Dedifferentiated amniotic fluid mesenchymal stem cell (primary cell): Measurements from ENCODE around the gene TNFRSF18.
"Not testable (repeated sequence)": the region's sequence is repeated elsewhere in the genome, so short reads cannot be mapped to it uniquely, and the experiment has no call there.

ENCODE experiments used
- DNase-seq: peaks from one replicate; pipeline ENCODE4 v3.0.0-alpha.2; 2016; ENCODE audit errors: extremely low spot score

Gene TNFRSF18

DNA sequence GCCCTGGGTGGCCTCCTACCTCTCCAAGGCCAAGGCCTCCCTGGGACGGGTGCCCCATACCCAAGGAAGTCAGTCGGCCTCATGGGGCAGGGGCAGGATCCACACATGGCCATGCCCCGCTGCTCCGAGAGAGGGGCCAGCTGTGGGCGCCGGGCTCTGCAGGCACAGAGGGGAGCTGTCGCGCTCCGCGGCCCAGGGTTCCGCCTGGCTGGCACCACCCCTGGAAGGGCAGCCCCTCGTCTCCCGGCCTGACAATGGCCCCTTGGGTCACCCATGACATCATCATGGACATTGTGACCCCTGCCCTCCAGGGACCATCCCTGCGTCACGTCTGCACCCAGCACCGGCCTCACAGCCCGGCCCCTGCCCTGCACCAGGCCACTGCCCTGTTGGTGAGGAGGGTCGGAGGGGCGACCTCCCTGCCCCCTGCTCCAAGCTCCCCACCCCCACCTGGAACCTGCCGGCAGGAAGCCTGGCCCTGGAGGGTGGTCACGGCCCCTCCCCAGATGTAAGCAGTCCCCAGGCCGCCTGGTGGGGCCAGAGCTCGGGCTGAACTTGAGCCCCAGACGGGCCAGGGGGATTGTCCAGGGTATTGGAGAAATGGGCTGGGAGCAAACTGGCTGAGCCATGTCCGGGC, 26.9 kb downstream of the TNFRSF18 start:
- DNase-seq, result no peak

- DNase-seq, result no peak
Measured at GRCh38 chr1:1178794-1179331, 27.5 kb downstream of the TNFRSF18 start.

- DNase-seq, result no peak
Measured at GRCh38 chr1:1177452-1178206, 28.8 kb downstream of the TNFRSF18 start.

DNA sequence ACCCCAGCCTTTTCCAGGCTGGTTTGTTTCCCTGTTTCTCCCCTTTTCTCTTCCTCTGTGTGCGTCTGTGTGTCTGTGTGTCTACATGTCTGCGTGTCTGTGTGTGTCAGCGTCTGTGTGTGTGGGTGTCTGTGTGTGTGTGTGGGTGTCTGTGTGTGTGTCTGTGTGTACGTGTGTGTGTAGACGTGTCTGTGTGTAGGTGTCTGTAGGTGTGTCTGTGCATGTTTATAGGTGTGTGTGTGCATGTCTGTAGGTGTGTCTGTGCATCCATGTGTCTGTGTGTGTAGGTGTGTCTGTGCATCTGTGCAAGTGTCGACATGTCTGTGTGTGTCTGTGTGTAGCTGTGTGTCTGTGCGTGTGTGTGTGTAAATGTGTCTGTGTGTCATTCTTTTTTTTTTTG, 29.5 kb downstream of the TNFRSF18 start:
- no peak for DNase-seq

DNA sequence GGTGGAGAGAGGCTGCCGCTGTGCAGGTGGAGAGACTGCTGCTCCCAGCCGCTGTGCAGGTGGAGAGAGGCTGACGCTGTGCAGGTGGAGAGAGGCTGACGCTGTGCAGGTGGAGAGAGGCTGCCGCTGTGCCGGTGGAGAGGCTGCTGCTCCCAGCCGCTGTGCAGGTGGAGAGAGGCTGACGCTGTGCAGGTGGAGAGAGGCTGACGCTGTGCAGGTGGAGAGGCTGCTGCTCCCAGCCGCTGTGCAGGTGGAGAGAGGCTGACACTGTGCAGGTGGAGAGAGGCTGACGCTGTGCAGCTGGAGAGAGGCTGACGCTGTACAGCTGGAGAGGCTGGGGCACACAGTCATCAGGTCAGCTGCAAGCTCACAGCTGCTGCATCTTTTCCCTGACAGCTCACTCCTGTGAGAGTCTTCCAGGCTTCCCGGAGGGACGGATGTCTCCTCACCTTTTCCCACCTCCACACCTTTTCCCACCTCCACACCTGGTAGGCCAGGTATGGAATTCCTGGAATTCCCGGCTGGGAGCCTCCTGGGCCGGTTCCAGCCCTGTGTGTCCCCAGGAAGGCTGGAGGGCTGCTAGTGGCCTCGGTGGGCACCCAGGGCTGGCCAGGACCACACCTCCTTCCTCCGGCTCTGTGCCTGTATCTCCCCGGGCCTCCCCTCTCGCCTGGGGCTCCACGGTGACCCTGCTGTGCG, 30.2 kb downstream of the TNFRSF18 start:
- not testable (repeated sequence) for DNase-seq

GRCh38 chr1:1175221-1176062, 30.9 kb downstream of the TNFRSF18 start:
- DNase-seq, result no peak

DNA sequence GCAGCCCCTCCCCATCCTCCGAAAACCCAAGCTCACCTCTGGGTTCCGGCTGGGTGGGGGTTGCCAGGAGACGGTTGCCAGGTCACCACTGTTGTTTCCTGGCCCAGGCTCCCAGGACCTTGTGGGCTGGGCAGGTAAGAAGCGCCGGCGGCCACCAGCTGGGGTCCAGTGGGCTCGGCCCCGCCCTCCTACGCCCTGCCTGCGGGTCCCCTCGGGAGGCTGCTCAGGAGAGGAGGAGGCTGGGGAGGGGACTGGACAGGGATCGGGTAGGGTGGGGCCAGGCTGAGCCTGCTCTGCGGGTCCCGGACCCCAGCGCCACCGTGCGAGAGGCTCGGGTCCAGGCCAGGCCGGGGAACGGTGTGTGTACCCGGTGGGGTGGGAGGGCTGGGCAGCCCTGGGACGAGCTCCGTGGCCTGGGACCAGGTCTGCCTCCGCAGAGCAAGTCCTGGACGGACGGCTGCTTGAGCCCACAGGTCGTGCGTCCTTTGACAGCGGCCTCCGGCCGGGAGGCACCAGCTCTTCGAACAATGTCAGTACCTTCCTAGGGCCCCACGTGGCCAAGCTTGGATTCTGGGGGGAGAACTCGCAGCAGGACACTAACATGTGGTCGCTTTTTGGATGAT, 32.5 kb downstream of the TNFRSF18 start, which contains the start of gene TTLL10:
Gene TTLL10, plus strand, starts transcription at position 88 of the 623 bp plus-strand sequence. CDS start 5,336 bp downstream, outside the sequence.
- DNase-seq, result no peak

- no peak for DNase-seq
Measured at GRCh38 chr1:1173061-1173792, 33.2 kb downstream of the TNFRSF18 start.

DNA sequence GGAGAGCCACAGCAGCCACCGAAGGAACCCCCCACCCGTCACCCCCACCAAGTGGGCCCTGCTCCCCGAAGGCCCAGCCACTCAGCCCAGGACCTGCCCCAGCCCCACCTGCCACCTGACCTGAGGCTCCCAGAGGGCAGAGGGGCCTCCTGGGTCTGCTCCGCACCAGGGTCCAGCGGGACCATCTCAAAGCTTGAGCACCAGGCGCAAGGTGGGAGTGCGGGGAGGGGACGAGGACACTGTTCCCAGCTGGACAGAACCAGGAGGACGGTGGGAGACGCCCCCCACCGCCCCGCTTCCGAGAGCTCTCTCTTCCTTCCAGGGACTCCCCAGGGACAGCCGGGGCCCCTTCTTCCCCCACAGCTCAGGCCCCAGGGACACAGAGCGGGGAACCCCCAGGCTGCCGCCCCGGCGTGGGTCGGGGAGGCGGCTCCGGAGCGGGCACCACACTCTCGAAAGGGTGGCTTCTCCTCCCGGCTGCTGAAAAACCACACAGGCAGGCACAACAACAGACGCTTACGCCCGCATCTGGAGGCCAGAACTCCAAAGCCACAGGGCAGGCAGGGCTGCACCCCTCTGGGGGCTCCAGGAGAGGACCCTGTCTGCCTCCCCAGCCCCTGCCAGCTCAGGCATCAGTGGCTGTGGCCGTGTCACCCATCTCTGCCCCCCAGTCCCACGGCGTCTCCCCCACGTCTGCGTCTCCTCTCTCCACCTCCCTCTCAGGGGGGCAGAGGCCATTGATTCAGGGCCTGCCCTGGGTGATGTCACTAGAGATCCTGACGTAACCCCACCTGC, 34.6 kb downstream of the TNFRSF18 start:
- DNase-seq, result no peak

GRCh38 chr1:1171161-1171545, 35.2 kb downstream of the TNFRSF18 start:
- no peak for DNase-seq

GRCh38 chr1:1170215-1171091, 35.9 kb downstream of the TNFRSF18 start:
- DNase-seq, result no peak

DNA sequence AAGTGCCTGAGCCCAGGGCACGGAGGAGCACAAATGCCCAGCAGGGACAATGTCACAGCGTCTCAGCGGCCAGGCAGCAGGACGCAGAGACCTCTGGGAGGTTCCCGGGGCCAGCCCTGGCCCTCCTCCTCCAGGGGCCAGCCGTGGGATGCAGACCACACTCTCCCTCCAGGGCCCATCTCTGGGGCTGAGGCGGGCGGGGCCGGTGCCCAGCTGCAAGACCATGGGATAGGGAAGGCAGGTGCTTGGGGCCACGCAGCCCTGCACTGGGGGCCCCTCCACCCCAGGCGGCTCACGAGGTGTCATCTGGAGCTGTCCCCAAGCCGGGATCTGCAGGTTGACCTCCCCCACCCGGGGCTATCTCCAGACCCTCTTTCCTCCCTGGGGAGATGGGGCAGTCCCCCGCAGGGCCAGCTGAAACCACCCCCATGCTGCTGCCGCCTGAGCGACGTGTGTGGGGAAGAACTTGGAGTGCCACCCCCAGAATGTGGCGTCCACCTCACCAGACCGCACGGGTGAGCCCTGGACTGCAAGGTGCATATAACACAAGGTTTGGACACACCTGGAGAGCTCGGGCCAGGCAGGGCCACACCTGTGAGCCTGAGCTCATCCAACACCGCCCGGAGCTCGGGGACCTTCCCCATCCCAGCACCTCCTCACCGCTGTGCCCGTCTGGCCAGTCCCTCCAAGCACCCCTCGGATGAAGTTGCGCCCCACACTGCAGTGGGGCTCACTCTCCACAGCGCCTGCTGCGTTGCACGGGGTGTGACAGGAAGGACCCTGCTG, 36.8 kb downstream of the TNFRSF18 start:
- DNase-seq, result no peak

DNA sequence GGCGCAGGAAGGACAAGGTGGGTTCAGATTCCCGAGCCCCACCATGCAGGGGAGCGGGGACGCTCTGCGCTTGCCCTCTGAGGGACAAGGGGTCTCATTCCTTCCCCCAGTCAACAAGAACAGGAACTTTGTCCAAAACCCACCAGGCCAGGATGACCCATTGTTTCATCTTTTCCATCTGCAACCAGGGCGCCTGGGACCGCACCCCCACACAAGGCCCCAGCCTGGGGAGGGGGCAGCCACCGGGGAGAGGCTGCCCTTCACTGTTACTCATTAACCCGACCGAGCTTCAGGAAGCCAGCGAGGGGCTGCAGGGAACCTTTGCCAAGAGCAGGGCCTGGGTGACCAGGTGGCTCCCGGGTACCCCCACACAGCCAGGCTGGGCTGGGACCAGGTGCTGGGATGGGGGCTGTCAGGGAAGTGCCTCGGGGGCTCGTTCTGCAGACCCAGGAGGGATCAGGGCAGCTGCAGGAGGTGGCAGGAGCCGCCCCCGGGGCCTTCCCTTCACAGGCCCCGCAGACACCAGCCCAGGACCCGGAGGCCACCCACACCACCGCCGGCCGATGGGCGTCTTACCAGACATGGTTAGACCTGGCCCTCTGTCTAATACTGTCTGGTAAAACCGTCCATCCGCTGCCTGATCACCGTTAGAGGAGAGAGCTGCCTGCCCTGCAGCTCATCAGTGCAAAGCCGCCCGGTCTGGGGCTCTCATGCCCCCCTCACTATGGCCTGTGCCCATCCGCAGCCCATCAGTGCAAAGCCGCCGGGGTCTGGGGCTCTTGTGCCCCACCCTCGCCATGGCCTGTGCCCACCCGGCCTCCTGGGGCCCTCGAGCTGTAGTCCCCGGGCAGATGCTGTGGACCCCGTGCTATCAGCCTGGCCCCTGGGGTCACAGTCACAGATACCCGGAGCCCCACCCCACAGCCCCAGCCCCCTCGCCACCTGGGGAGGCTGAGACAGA, 37.7 kb downstream of the TNFRSF18 start:
- DNase-seq, result no peak

DNA sequence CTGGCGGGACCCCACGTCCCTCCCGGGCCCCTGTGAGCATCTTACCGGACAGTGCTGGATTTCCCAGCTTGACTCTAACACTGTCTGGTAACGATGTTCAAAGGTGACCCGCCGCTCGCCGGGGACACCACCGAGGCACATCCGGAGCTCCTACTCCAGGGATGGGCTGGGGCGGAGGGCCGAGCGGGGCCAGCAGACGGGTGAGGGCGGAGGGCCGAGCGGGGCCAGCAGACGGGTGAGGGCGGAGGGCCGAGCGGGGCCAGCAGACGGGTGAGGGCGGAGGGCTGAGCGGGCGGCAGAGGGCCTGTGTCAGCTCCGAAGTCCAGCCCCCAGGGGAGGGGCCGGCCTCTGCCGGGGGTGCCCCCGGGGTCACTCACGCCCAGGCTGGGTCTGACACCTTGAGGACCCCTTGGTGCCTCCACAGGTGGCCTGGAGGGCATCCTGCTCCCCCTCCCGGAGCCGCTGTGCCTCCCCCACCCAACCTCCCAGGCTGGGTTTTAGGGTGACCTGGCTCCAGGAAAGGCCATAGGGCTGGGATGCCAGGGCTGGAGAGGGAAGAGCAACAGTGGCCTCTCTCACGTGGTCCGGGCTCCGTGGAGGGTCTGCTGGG, 38.4 kb downstream of the TNFRSF18 start:
- no peak for DNase-seq

DNA sequence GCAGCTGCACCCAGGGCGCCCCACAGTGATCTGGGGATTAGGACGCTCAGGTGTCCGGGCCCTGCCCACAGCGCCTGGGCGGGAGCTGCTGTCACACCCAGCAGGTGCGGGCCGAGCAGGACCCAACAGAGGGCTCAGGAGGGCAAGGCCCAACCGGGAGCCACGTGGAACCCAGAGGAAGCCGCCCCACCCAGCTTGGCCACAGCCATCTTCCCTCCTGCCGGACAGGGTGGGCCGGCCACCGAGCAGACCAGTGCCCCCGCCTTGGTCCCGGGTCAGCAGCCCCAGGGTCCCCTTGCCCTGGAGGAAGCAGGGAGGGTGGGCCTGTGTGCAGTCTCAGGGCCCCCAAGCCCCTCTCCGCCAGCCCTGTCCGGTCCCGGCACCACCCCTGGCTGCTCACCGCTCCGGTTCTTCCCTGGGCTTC, 39.0 kb downstream of the TNFRSF18 start:
- no peak for DNase-seq
